Stomach smooth muscle (tissue), 2 donors: ENCODE measurements around the gene GSTT2.
"Not testable (repeated sequence)": the region's sequence is repeated elsewhere in the genome, so short reads cannot be mapped to it uniquely, and the experiment has no call there.

Experiments
- H3K27ac ChIP-seq: one replicate; pipeline ENCODE4 v1.7.0; 2013; ENCODE audit warnings: mild to moderate bottlenecking, low read length, inconsistent platforms
- H3K27me3 ChIP-seq, 2 donors: one replicate each; pipeline ENCODE4 v1.7.0; 2013; ENCODE audit warnings: low read length in 2 of 2; ENCODE audit not compliant: insufficient read depth in 2 of 2, control insufficient read depth in 1 of 2
- H3K36me3 ChIP-seq, 2 donors: one replicate each; pipeline ENCODE4 v1.7.0; 2013; ENCODE audit warnings: low read length in 2 of 2; ENCODE audit not compliant: control insufficient read depth in 2 of 2, insufficient read depth in 2 of 2
- H3K4me1 ChIP-seq: one replicate; pipeline ENCODE4 v1.7.0; 2013; ENCODE audit warnings: low read length; ENCODE audit not compliant: control insufficient read depth, insufficient read depth
- H3K4me3 ChIP-seq, 2 donors: one replicate each; pipeline ENCODE4 v1.7.0; 2013; ENCODE audit warnings: low read length in 2 of 2
- H3K9ac ChIP-seq, 2 donors: one replicate each; pipeline ENCODE4 v1.7.0; 2013; ENCODE audit warnings: low read length in 2 of 2, mild to moderate bottlenecking in 1 of 2
- H3K9me3 ChIP-seq, 2 donors: one replicate each; pipeline ENCODE4 v1.7.0; 2013; ENCODE audit warnings: low read length in 2 of 2; ENCODE audit not compliant: control insufficient read depth in 2 of 2
- donor health status: healthy.
- donor health status: Pancreatic carcinoma.

GSTT2 gene

GRCh38 chr22:23974836-23975352 is 5.0 kb upstream of the GSTT2 start:
- peaks cover 15 to 18% of the 10 kb centered on the region in 2 donors for H3K36me3 ChIP-seq
- not testable (repeated sequence) for H3K9me3 ChIP-seq, H3K4me3 ChIP-seq, H3K27ac ChIP-seq, H3K9ac ChIP-seq, H3K27me3 ChIP-seq, H3K4me1 ChIP-seq

- H3K36me3 ChIP-seq, H3K4me1 ChIP-seq, H3K9ac ChIP-seq, H3K4me3 ChIP-seq, H3K27ac ChIP-seq, H3K9me3 ChIP-seq, H3K27me3 ChIP-seq: not testable (repeated sequence)
These were observed 2.6 kb upstream of the GSTT2 start for GRCh38 chr22:23977304-23977703.

GRCh38 chr22:23980567-23980966 is 633 bp downstream of the GSTT2 start:
- H3K4me3 ChIP-seq, H3K9ac ChIP-seq, H3K9me3 ChIP-seq, H3K4me1 ChIP-seq, H3K27me3 ChIP-seq, H3K27ac ChIP-seq, H3K36me3 ChIP-seq: not testable (repeated sequence)

- H3K36me3 ChIP-seq = no peaks in the 10 kb centered on the region
- no peaks in the 10 kb centered on the region for H3K9me3 ChIP-seq
- no peaks in the 10 kb centered on the region for H3K27me3 ChIP-seq
- H3K4me3 ChIP-seq = no peak overlapping the region
- no peaks in the 10 kb centered on the region for H3K4me1 ChIP-seq
- H3K9ac ChIP-seq = no peak overlapping the region
- no peak overlapping the region for H3K27ac ChIP-seq
These were observed 4.5 kb downstream of the GSTT2 start for GRCh38 chr22:23984430-23984829.

- H3K36me3 ChIP-seq, H3K27ac ChIP-seq, H3K4me3 ChIP-seq, H3K4me1 ChIP-seq, H3K9me3 ChIP-seq, H3K9ac ChIP-seq, H3K27me3 ChIP-seq: not testable (repeated sequence)
These were observed 6.2 kb downstream of the GSTT2 start for GRCh38 chr22:23986089-23986488.

- not testable (repeated sequence) for H3K9ac ChIP-seq, H3K27me3 ChIP-seq, H3K9me3 ChIP-seq, H3K4me1 ChIP-seq, H3K4me3 ChIP-seq, H3K36me3 ChIP-seq, H3K27ac ChIP-seq
These were observed 6.7 kb downstream of the GSTT2 start for GRCh38 chr22:23986538-23987178.

GRCh38 chr22:23989583-23990244 is 9.8 kb downstream of the GSTT2 start:
- not testable (repeated sequence) for H3K9ac ChIP-seq, H3K36me3 ChIP-seq, H3K4me1 ChIP-seq, H3K27ac ChIP-seq, H3K9me3 ChIP-seq, H3K4me3 ChIP-seq, H3K27me3 ChIP-seq

- H3K9ac ChIP-seq, H3K27me3 ChIP-seq, H3K9me3 ChIP-seq, H3K4me3 ChIP-seq, H3K27ac ChIP-seq, H3K36me3 ChIP-seq, H3K4me1 ChIP-seq: not testable (repeated sequence)
These were observed 13.1 kb downstream of the GSTT2 start for GRCh38 chr22:23993080-23993479.

- not testable (repeated sequence) for H3K4me1 ChIP-seq, H3K9ac ChIP-seq, H3K4me3 ChIP-seq, H3K27ac ChIP-seq, H3K27me3 ChIP-seq, H3K36me3 ChIP-seq, H3K9me3 ChIP-seq
These were observed 13.7 kb downstream of the GSTT2 start for GRCh38 chr22:23993581-23994177.

GRCh38 chr22:23997092-23997491 is 17.2 kb downstream of the GSTT2 start:
- no peaks in the 10 kb centered on the region for H3K27me3 ChIP-seq
- no peaks in the 10 kb centered on the region for H3K36me3 ChIP-seq
- no peak overlapping the region for H3K9ac ChIP-seq
- no peaks in the 10 kb centered on the region for H3K9me3 ChIP-seq
- H3K4me3 ChIP-seq = no peak overlapping the region
- H3K4me1 ChIP-seq = no peaks in the 10 kb centered on the region
- H3K27ac ChIP-seq = no peak overlapping the region

- H3K4me3 ChIP-seq, H3K27ac ChIP-seq, H3K36me3 ChIP-seq, H3K9me3 ChIP-seq, H3K4me1 ChIP-seq, H3K27me3 ChIP-seq, H3K9ac ChIP-seq: not testable (repeated sequence)
These were observed 19.8 kb downstream of the GSTT2 start for GRCh38 chr22:23999779-24000178.
